Right renal cortex interstitium (tissue), 3 donors: Measurements from ENCODE around the gene SLC38A6. TPM values are rescaled to one million over a fixed set of nuclear protein-coding genes. Genes with fewer than 3 reads are reported as not detected.
"Not testable (repeated sequence)": the region's sequence is repeated elsewhere in the genome, so short reads cannot be mapped to it uniquely, and the experiment has no call there.

Experiments
- DNase-seq, 3 donors: peaks; one replicate each; pipeline ENCODE4 v3.0.0-alpha.2; 2013; ENCODE audit warnings: low read depth in 3 of 3, low spot score in 2 of 3
- polyA plus RNA-seq, 3 donors: library from polyadenylated mRNA; unstranded; fragments of 120-200 nt; gene quantifications; one replicate each; pipeline ENCODE4 v1.2.1, GENCODE V29; 2013; ENCODE audit not compliant: insufficient read length in 3 of 3

The SLC38A6 gene
- polyA plus RNA-seq, 3 donors, result 20.4 to 21.8 (median 21.6) TPM

DNA sequence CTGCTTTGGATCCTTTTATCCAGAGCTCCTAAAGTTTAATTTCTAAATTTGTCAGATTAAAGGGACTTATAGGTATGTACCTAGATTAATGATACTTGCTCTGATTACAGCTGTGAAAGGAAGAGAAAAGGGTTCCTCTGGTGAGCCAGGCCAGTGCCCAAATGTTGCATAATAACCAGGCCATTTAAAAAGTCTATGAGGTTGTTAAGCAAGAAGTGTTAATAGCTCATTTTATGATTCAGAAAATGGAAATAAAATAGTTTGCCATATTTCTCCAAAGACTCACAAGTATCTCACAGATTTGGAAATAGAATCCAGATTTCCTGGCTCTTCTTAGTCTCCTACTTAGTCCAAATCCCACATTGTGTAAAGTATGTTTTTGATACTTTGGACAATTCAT lies 67.6 kb downstream of the SLC38A6 start:
- DNase-seq, result no peak

DNA sequence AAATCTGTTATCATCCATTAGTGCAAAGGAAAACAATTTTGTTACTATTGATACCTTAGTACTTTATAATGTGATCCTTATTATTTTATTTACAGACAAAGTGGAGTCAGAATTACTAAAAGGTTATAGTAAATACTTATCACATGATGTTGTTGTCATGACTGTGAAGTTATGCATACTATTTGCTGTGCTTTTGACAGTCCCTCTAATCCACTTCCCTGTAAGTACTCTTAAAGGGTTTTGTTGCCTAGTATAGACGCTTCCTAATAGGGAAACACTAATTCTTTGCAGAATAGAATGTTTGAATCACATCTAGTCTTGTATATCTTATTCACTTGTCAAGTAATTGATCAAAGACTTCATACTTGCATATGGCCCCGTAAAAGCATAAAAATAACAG lies 69.4 kb downstream of the SLC38A6 start:
- DNase-seq, result no peak

GRCh38 chr14:61051051-61051450 lies 70.0 kb downstream of the SLC38A6 start:
- no peak for DNase-seq

- DNase-seq, result no peak
Measured at GRCh38 chr14:61051621-61052020, 70.6 kb downstream of the SLC38A6 start.

- DNase-seq, result no peak
Measured at GRCh38 chr14:61063461-61063860, 82.4 kb downstream of the SLC38A6 start.

DNA sequence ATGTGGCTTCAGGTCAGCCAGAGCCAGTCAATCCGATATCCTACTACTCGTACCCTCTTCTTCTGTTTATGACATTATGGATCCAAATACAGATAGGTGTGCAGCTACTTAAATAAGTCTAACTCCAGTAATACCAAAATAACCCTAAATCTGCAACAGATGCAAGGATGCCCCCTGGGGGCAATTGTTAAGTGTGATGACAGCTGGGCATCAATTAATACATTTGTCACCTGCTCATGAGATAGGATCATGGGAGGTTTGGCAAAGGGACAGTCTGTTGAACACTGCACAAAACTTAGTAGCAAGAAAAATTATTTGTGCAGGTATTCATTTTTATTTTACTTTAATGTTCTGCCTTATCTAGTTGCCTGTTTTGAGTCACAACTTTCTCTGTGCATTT lies 83.2 kb downstream of the SLC38A6 start:
- no peak for DNase-seq

GRCh38 chr14:61064856-61065255 lies 83.8 kb downstream of the SLC38A6 start:
- peak in 1 of 3 donors; percentile 32 for DNase-seq

DNA sequence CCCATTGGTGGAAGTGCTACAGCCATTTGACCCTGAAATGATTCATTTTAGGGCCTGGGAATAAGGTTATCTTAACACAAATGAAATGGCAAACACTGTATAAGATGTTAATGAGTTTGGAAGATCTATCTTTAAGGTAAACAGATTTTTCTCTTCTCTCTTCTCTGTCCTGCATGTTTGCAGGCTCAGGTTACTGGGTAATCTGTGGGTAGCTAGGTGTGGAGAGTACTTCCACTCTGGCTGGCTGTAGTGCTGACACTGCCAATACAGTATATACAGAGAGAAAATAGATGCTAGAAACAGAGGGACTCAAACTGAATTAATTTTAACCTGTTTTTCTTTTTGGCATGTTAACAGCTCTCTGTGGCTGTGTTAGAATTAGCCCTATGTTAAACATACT lies 84.6 kb downstream of the SLC38A6 start:
- peak in 1 of 3 donors; percentile 16 for DNase-seq

DNA sequence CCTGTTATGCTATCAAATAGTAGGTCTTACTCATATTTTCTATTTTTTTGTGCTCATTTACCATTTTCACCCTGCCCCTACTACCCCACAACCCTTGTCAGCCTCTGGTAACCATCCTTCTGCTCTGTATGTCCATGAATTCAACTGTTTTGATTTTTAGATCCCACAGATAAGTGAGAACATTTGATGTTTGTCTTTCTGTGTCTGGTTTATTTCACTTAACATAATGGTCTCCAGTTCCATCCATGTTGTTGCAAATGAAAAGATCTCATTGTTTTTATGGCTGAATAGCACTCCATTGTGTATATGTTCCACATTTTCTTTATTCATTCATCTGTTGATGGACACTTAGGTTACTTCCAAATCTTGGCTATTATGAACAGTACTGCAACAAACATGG lies 91.4 kb downstream of the SLC38A6 start:
- not testable (repeated sequence) for DNase-seq

GRCh38 chr14:61074852-61075251 lies 93.8 kb downstream of the SLC38A6 start:
- DNase-seq, result no peak

- no peak for DNase-seq
Measured at GRCh38 chr14:61076556-61076955, 95.5 kb downstream of the SLC38A6 start.

GRCh38 chr14:61077437-61077836 lies 96.4 kb downstream of the SLC38A6 start:
- no peak for DNase-seq

- DNase-seq, result no peak
Measured at GRCh38 chr14:61077951-61078720, 97.1 kb downstream of the SLC38A6 start.

DNA sequence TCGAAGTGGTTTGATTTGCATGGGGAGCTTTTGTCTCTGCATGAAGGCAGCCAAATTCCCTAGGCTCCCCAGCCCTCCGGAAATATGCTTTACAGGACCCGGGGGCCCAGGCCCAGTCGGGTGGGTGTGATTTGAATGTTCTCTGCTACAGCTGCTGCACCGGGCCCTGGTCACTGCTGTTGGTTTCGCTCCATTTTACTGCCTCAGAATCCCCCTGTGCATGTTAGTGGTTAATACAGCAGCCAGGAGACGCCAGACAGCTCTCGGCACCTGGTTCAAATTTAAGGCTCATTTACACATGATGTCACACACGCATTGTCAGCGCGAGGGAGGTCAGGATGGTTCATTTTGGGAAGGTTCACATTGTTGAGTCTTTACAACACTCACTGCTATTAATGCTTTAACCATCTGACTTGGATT lies 99.6 kb downstream of the SLC38A6 start:
- DNase-seq, result no peak

DNA sequence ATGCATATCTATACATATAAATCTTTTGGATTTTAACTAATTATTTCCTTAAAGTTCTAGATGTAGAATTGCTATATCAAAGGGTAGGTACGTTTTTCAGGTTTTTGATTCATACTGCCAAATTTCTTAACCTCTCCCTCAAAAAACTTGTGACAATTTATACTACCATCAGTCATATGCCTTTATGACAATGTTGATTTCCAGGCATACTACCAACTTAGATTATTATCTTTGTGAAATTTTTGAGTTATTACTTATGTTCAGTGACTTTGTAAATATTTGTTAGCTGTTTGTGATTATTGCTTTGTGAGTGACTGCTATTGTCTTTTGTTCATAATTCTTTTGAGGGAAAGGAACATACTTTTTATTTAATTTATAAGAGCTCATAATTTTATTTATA lies 107.0 kb downstream of the SLC38A6 start:
- DNase-seq, result no peak

GRCh38 chr14:61089126-61089750 lies 108.2 kb downstream of the SLC38A6 start:
- no peak for DNase-seq

DNA sequence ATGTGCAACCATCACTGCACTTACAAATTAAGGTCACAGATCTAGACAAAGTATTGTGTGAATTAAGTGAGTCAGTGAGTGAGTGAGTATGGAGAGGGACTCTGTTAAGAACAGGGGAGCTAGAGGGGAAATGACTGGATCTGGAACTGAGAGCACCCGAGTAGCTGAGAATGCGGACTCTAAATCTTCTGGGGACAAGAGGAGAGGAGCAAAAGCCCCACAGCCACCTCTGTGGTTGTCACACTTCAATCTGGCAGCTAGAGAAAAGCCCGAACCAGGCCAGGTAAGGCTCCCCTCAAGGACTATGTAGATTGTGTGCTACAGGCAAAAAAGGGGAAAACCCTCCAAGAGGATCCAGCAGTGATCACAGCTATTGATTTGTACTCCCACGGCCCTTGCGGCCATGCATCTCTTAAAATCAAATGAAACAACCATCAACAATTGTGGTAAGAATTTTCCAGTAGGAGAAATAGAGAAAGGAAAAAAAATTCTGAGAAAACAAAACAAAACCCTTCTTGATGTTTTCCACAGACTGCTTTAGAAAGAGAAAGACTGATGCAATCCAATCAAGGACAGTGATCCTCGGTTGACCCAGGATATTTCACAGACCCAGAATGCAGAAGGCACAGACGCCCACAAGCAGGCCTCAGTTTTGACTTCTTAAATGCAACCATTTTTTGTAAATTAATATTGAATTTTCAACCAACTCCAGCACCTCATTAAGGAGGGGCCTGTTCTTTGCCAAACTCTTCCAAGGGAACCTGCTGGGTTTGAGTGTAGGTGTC lies 109.6 kb downstream of the SLC38A6 start:
- no peak for DNase-seq

GRCh38 chr14:61091657-61092273 lies 110.7 kb downstream of the SLC38A6 start:
- no peak for DNase-seq

DNA sequence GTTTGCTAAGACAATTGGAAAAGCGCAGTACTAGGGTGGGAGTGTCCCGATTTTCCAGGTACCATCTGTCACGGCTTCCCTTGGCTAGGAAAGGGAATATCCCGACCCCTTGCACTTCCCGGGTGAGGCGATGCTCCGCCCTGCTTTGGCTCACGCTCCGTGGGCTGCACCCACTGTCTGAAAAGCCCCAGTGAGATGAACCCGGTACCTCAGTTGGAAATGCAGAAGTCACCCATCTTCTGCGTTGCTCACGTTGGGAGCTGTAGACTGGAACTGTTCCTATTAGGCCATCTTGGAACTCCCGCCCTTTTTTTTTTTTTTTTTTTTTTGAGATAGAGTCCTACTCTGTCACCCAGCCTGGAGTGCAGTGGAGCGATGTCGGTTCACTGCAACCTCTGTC lies 117.1 kb downstream of the SLC38A6 start:
- not testable (repeated sequence) for DNase-seq

DNA sequence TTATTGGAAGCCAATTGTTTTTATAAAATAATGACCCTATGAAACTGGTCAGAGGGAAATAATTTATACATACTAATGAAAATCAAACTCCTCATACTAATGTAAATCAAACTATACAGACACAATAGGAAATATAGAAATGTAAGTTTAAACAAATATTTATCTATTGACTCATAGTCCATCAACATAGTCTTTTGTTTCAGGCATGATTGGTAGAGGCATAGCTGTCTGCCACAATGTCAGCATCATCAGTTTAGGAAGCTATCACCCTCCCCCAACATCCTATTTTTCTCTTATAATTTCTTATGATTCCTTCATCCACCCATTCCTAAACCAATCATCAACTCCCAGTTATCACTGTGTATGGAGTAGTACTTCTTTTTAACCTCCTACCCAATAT lies 117.7 kb downstream of the SLC38A6 start:
- no peak for DNase-seq

DNA sequence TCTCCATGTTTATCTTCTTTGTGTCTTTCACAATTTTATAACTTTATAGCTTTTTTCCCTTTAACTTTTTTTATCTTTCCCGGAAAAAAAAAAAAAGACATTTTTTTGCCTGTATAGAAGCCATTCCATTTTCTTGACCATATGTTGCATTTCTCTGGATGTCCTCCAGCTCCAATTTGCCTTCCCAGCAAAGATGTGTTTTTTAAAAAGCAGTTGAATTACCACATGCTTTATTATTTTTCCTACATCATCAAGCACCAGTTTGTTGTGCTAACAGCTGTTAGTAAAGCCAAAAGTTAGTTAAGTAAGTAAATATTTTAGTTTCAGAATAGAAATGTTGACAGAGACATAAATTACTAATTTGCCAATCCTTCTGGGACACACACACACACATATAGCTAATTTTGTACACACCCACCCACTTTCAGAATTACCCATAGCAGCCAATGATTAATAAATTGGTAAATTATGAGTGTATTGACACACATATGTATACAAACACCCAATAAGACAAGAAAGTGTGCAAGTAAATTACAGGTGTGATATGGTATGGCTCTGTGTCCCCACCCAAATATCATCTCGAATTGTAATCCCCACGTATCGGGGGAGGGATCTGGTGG lies 118.3 kb downstream of the SLC38A6 start:
- no peak for DNase-seq
